GM23338 (cell line): ENCODE data around the gene LRMDA. TPM values are rescaled to one million over a fixed set of nuclear protein-coding genes. Genes with fewer than 3 reads are reported as not detected.

Experiments
- ATAC-seq: fragments of 200-7000 bp; cut with Tn5 transposase; 3 replicates; pipeline ENCODE4 v1.9.1; 2020
- DNase-seq: peaks from one replicate; pipeline ENCODE4 v3.0.0-alpha.2; 2015; ENCODE audit warnings: low spot score
- H2AFZ ChIP-seq: fragments of 200-600 bp; sonication (generic); 2 replicates; pipeline ENCODE4 v1.8.0; 2016; ENCODE audit warnings: antibody characterized with exemption, mild to moderate bottlenecking, moderate library complexity
- H3F3A ChIP-seq: fragments of 200-600 bp; sonication (generic); replicated peaks from 2 replicates; pipeline ENCODE4 v1.8.0; 2017; ENCODE audit warnings: antibody characterized with exemption, mixed run types, low read depth
- H3K27ac ChIP-seq: fragments of 200-600 bp; sonication (generic); 2 replicates; pipeline ENCODE4 v1.6.1; 2016; ENCODE audit warnings: low read depth
- H3K27me3 ChIP-seq: fragments of 200-600 bp; sonication (generic); 2 replicates; pipeline ENCODE4 v1.8.0; 2016; ENCODE audit warnings: mild to moderate bottlenecking, mixed run types, moderate library complexity; ENCODE audit not compliant: insufficient read depth
- H3K36me3 ChIP-seq: fragments of 200-600 bp; sonication (generic); 2 replicates; pipeline ENCODE4 v1.8.0; 2016; ENCODE audit warnings: mild to moderate bottlenecking; ENCODE audit not compliant: insufficient read depth
- H3K4me1 ChIP-seq: fragments of 200-600 bp; sonication (generic); 2 replicates; pipeline ENCODE4 v1.8.0; 2016; ENCODE audit warnings: mild to moderate bottlenecking, moderate library complexity; ENCODE audit not compliant: insufficient read depth
- H3K4me2 ChIP-seq: fragments of 200-600 bp; sonication (generic); 2 replicates; pipeline ENCODE4 v1.7.1; 2017; ENCODE audit warnings: mixed run types
- H3K4me3 ChIP-seq: fragments of 200-600 bp; sonication (generic); 2 replicates; pipeline ENCODE4 v1.6.1; 2016; ENCODE audit warnings: mixed run types
- H3K79me2 ChIP-seq: fragments of 200-600 bp; sonication (generic); replicated peaks from 2 replicates; pipeline ENCODE4 v1.8.0; 2017; ENCODE audit warnings: mild to moderate bottlenecking; ENCODE audit not compliant: insufficient read depth
- H3K9me2 ChIP-seq: fragments of 200-600 bp; sonication (generic); 2 replicates; pipeline ENCODE4 v1.8.0; 2017; ENCODE audit not compliant: insufficient read depth
- H4K20me1 ChIP-seq: fragments of 200-600 bp; sonication (generic); replicated peaks from 2 replicates; pipeline ENCODE4 v1.8.0; 2017; ENCODE audit warnings: mild to moderate bottlenecking; ENCODE audit not compliant: insufficient read depth
- H3K27ac Mint-ChIP-seq: 2 replicates; pipeline ENCODE4 v1.8.0; 2020; ENCODE audit warnings: inconsistent platforms, mild to moderate bottlenecking, moderate library complexity, mixed read lengths
- H3K27me3 Mint-ChIP-seq: 3 replicates; pipeline ENCODE4 v1.8.0; 2022; ENCODE audit warnings: low read depth, mild to moderate bottlenecking, moderate library complexity, mixed read lengths, inconsistent platforms; ENCODE audit not compliant: insufficient read depth, poor library complexity
- H3K36me3 Mint-ChIP-seq: 3 replicates; pipeline ENCODE4 v1.8.0; 2021; ENCODE audit warnings: low read depth, mild to moderate bottlenecking, inconsistent platforms, moderate library complexity, mixed read lengths
- H3K4me1 Mint-ChIP-seq: 3 replicates; pipeline ENCODE4 v1.8.0; 2020; ENCODE audit warnings: mild to moderate bottlenecking, inconsistent platforms, mixed read lengths
- H3K4me3 Mint-ChIP-seq: 3 replicates; pipeline ENCODE4 v1.8.0; 2021; ENCODE audit warnings: moderate library complexity, mild to moderate bottlenecking, inconsistent platforms, mixed read lengths
- H3K9me3 Mint-ChIP-seq: 3 replicates; pipeline ENCODE4 v1.8.0; 2020; ENCODE audit warnings: moderate library complexity, mild to moderate bottlenecking, inconsistent platforms, mixed read lengths
- CREB1 ChIP-seq: fragments of 250-450 bp; sonication (Bioruptor Pico); IDR thresholded peaks from 2 replicates; pipeline ENCODE4 v1.5.0; 2020; ENCODE audit warnings: low read depth, mild to moderate bottlenecking, moderate library complexity
- CTCF ChIP-seq, 2 experiments: fragments of 200-600 bp in 1 of 2; sonication (generic) in 1 of 2; conservative IDR thresholded peaks; 2 replicates each; pipeline versions ENCODE4 v1.5.1 to v1.6.1; 2016 to 2017; ENCODE audit warnings: antibody characterized with exemption in 2 of 2, low read depth in 2 of 2, mild to moderate bottlenecking in 2 of 2, moderate library complexity in 1 of 2
- EZH2 ChIP-seq: fragments of 200-600 bp; sonication (generic); IDR thresholded peaks from one replicate; pipeline ENCODE4 v1.8.0; 2017; ENCODE audit warnings: antibody characterized with exemption, mild to moderate bottlenecking, low read depth; ENCODE audit not compliant: unreplicated experiment
- EZH2phosphoT487 ChIP-seq: fragments of 200-600 bp; sonication (generic); IDR thresholded peaks from one replicate; pipeline ENCODE4 v1.8.1; 2018; ENCODE audit warnings: antibody characterized with exemption; ENCODE audit not compliant: unreplicated experiment
- JUNB ChIP-seq: IDR thresholded peaks from one replicate; pipeline ENCODE4 v1.6.1; 2016; ENCODE audit warnings: antibody characterized with exemption; ENCODE audit not compliant: unreplicated experiment
- POLR2AphosphoS5 ChIP-seq: IDR thresholded peaks from 2 replicates; pipeline ENCODE4 v1.6.1; 2016; ENCODE audit warnings: antibody characterized with exemption, low read depth
- REST ChIP-seq: IDR thresholded peaks from one replicate; pipeline ENCODE4 v1.6.1; 2018; ENCODE audit warnings: antibody characterized with exemption; ENCODE audit not compliant: unreplicated experiment
- ZNF114 ChIP-seq: fragments of 250-450 bp; sonication (Bioruptor Pico); IDR thresholded peaks from 2 replicates; pipeline ENCODE4 v1.5.0; 2020; ENCODE audit warnings: mild to moderate bottlenecking, moderate library complexity
- polyA plus RNA-seq: library from polyadenylated mRNA; unstranded; fragments of >200 nt; fragmentation: Nextera tagmentation; extraction: Ambion mirVana; gene quantifications from 2 replicates; pipeline ENCODE4 v1.2.1, GENCODE V29; 2016
- total RNA-seq: library from RNA; depleted of rRNA; stranded (reverse); fragments of >200 nt; shearing (Covaris generic); gene quantifications from 2 replicates; pipeline ENCODE4 v1.2.3, GENCODE V29; 2014

The LRMDA gene
- total and polyA plus RNA-seq, 2 experiments from 2014 or later: 0.90 to 1.8 TPM

- TF ChIP-seq REST (no peak), ZNF114 (CRISPR knock-in tag) (no peak), CTCF (conservative IDR thresholded peaks at IDR 0.05; ENCODE audit: low read depth in 2 of 2) (no peak), POLR2AphosphoS5 (no peak), CREB1 (CRISPR knock-in tag) (no peak)
Observed at GRCh38 chr10:76068856-76069255, 637.4 kb downstream of the LRMDA start (continued).

- H3K9me3 Mint-ChIP-seq: peaks cover 51% of the 10 kb centered on the region
- Histone ChIP-seq H3K4me1 (no peaks in the 10 kb centered on the region), H3K9me2 (peaks cover 10% of the 10 kb centered on the region; the same call in 1 of the 2 replicates), H3K36me3 (no peaks in the 10 kb centered on the region; the same call in 1 of the 2 replicates), H3K27ac (no peak overlapping the region), H3K79me2 (no peaks in the 10 kb centered on the region), H3F3A (no peaks in the 10 kb centered on the region), H3K27me3 (no peaks in the 10 kb centered on the region), H3K4me3 (no peak overlapping the region), H2AFZ (no peak overlapping the region), H4K20me1 (no peaks in the 10 kb centered on the region), H3K4me2 (no peak overlapping the region)
- H3K27ac Mint-ChIP-seq: no peak overlapping the region
- no peak for TF ChIP-seq EZH2
- TF ChIP-seq EZH2phosphoT487: no peak
- no peak for TF ChIP-seq JUNB
- DNase-seq: no peak
- H3K4me1 Mint-ChIP-seq: no peaks in the 10 kb centered on the region; the same call in 2 of the 3 replicates
- H3K36me3 Mint-ChIP-seq: peaks cover 47% of the 10 kb centered on the region
- no peak for ATAC-seq
- no peaks in the 10 kb centered on the region for H3K27me3 Mint-ChIP-seq
- H3K4me3 Mint-ChIP-seq: no peak overlapping the region
Observed at GRCh38 chr10:76070916-76071315, 639.5 kb downstream of the LRMDA start.
